AG04449 (cell line): ENCODE results near the gene CEBPA.
"Not testable (repeated sequence)": the region's sequence is repeated elsewhere in the genome, so short reads cannot be mapped to it uniquely, and the experiment has no call there.

ENCODE experiments used
- CTCF ChIA-PET: fragments of 350-600 bp; formaldehyde crosslinking; extraction: SDS; loops from one replicate; lab custom pipeline; 2021; ENCODE audit warnings: antibody characterized with exemption; lab: Yijun Ruan, JAX
- POLR2A ChIA-PET: fragments of 400-600, 350-600 bp; formaldehyde crosslinking; extraction: SDS; loops from one replicate; lab custom pipeline; 2020; ENCODE audit warnings: antibody characterized with exemption, inconsistent platforms; lab: Yijun Ruan, JAX
- DNase-seq: peaks from one replicate; pipeline ENCODE4 v3.0.0-alpha.2; 2010; ENCODE audit warnings: low read depth, low spot score
- H3K4me3 ChIP-seq: 2 replicates; pipeline ENCODE4 v1.5.1; 2011; ENCODE audit warnings: low read depth, mild to moderate bottlenecking, control low read depth, low read length
- CTCF ChIP-seq: IDR thresholded peaks from one replicate; pipeline ENCODE4 v1.5.1; 2011; ENCODE audit warnings: mild to moderate bottlenecking, moderate library complexity, low read length, control low read depth, inconsistent platforms; ENCODE audit not compliant: insufficient read depth; ENCODE audit errors: missing control alignments

The CEBPA gene

GRCh38 chr19:33317517-33317916, 15.2 kb upstream of the CEBPA start:
- POLR2A ChIA-PET: no interaction called here
- DNase-seq: no peak
- no peak for TF ChIP-seq CTCF
- CTCF ChIA-PET: no interaction called here
- H3K4me3 ChIP-seq: no peak overlapping the region

GRCh38 chr19:33316541-33317264, 14.4 kb upstream of the CEBPA start:
- ChIA-PET CTCF (interaction anchor here (1.4 kb wide), 1 partner anchor 14 kb away, joined by 6 read pairs; the partner anchor contains the start of gene CEBPA), POLR2A (no interaction called here)
- H3K4me3 ChIP-seq: no peak overlapping the region
- no peak for DNase-seq
- no peak for TF ChIP-seq CTCF

GRCh38 chr19:33312808-33313207, 10.5 kb upstream of the CEBPA start:
- CTCF ChIA-PET: interaction anchor here (1.7 kb wide), 1 partner anchor 10 kb away, joined by 4 read pairs; no protein-coding TSS in a partner anchor
- DNase-seq, H3K4me3 ChIP-seq, POLR2A ChIA-PET: not testable (repeated sequence)

- POLR2A ChIA-PET: interaction anchor here (0.6 kb wide), 1 partner anchor 12 kb away, joined by 3 read pairs; no protein-coding TSS in a partner anchor
- CTCF ChIA-PET: interaction anchor here (1.7 to 2.0 kb wide), 2 partner anchors 9 to 128 kb away, joined by 4 to 6 read pairs; no protein-coding TSS in a partner anchor
- no peak overlapping the region for H3K4me3 ChIP-seq
- no peak for TF ChIP-seq CTCF
- no peak for DNase-seq
Measured at GRCh38 chr19:33312065-33312464, 9.7 kb upstream of the CEBPA start.

- TF ChIP-seq CTCF: no peak
- ChIA-PET CTCF (interaction anchor here (1.7 to 2.0 kb wide), 2 partner anchors 8 to 127 kb away, joined by 4 to 6 read pairs; no protein-coding TSS in a partner anchor), POLR2A (no interaction called here)
- no peak for DNase-seq
- no peak overlapping the region for H3K4me3 ChIP-seq
Measured at GRCh38 chr19:33311326-33311682, 9.0 kb upstream of the CEBPA start.

- no peak for DNase-seq
- no peak overlapping the region for H3K4me3 ChIP-seq
- no peak for TF ChIP-seq CTCF
- ChIA-PET POLR2A (interaction anchor here (0.6 kb wide), 1 partner anchor 39 kb away, joined by 4 read pairs; no protein-coding TSS in a partner anchor), CTCF (interaction anchor here (2.0 kb wide), 1 partner anchor 126 kb away, joined by 6 read pairs; no protein-coding TSS in a partner anchor)
Measured at GRCh38 chr19:33310606-33311325, 8.4 kb upstream of the CEBPA start.
